Coronary artery (tissue), 2 donors: ENCODE measurements around the gene HOXA13.

Source experiments
- DNase-seq: peaks from one replicate; pipeline ENCODE4 v3.0.0-alpha.2; 2017; ENCODE audit warnings: low spot score
- H3K27ac ChIP-seq, 2 donors: fragments of 200-600 bp; sonication (generic); one replicate each; pipeline ENCODE4 v1.5.1; 2016 to 2019
- H3K4me3 ChIP-seq: fragments of 200-600 bp; sonication (generic); 2 replicates; pipeline ENCODE4 v1.5.1; 2016; ENCODE audit warnings: mild to moderate bottlenecking, moderate library complexity
- CTCF ChIP-seq: fragments of 200-600 bp; sonication (generic); IDR thresholded peaks from one replicate; pipeline ENCODE4 v1.5.1; 2019; ENCODE audit warnings: antibody characterized with exemption

Gene HOXA13

GRCh38 chr7:27173511-27173955 is 26.4 kb downstream of the HOXA13 start:
- Histone ChIP-seq H3K4me3 (peak overlapping the region; percentile 76), H3K27ac (no peak overlapping the region)
- no peak for DNase-seq
- TF ChIP-seq CTCF = no peak

GRCh38 chr7:27172823-27173510 is 26.9 kb downstream of the HOXA13 start:
- DNase-seq = no peak
- no peak for TF ChIP-seq CTCF
- H3K27ac ChIP-seq = no peak overlapping the region
- peak overlapping the region; percentile 76 for H3K4me3 ChIP-seq

- peak overlapping the region; percentile 76 for H3K4me3 ChIP-seq
- H3K27ac ChIP-seq = no peak overlapping the region
- TF ChIP-seq CTCF = no peak
- no peak for DNase-seq
Measured at GRCh38 chr7:27172315-27172774, 27.5 kb downstream of the HOXA13 start.

GRCh38 chr7:27171637-27172314 is 28.1 kb downstream of the HOXA13 start:
- DNase-seq = no peak
- no peak for TF ChIP-seq CTCF
- Histone ChIP-seq H3K27ac (no peak overlapping the region), H3K4me3 (no peak overlapping the region)

GRCh38 chr7:27171325-27171636 is 28.6 kb downstream of the HOXA13 start:
- Histone ChIP-seq H3K4me3 (no peak overlapping the region), H3K27ac (no peak overlapping the region)
- no peak for TF ChIP-seq CTCF
- DNase-seq = no peak

DNA sequence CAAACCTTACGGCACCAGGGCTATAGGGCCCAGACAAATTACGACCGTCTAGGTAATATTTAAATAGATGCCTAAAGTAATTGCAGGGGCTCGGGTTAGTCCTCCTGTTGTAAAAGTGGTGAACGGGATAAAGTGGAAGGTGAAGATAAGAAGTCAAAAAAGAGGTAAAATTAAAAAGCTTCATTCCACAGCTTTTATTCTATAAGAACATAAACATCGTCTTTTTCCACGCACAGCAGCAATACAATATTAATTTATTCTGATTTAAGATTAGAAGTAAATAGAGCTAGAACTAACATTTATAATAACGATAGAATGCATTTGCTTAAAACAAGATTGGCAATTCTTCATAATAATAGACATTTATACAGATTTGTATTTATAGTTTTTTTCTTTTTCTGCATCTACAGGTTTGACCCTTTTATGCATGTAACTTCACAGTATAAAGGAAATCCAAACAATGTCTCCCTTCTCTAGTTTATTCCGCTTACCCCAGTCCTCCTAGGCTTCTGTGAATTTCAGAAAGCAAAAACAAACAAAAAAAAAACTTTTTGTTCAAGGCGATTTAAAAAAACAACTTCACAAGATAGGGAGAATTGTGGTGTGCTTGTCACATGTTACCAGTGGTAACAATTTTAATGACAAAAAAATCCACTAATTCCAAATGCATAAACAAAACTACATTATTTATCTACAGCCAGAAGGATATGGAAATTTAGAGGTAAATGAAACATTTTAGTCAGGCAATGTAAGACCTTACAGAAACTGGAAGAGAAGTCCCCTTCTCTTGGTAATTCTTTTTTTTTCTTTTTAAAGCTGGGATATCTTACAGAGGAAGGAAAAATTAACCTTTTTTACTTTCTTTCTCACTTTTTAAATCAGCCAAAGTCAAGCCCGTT is 29.2 kb downstream of the HOXA13 start:
- TF ChIP-seq CTCF = no peak
- Histone ChIP-seq H3K27ac (no peak overlapping the region), H3K4me3 (no peak overlapping the region)
- DNase-seq = no peak
